Parathyroid adenoma (tissue), 2 donors: Measurements from ENCODE around the gene TEKT4.
A peak's percentile ranks its signal among the peaks of the same experiment; 100 is the strongest.
"Not testable (repeated sequence)": the region's sequence is repeated elsewhere in the genome, so short reads cannot be mapped to it uniquely, and the experiment has no call there.

Experiments used
- H2AFZ ChIP-seq: fragments of 300-600 bp; sonication (generic); one replicate; pipeline ENCODE4 v1.7.0; 2017; ENCODE audit warnings: antibody characterized with exemption, mild to moderate bottlenecking
- H3K27ac ChIP-seq: fragments of 300-600 bp; sonication (generic); one replicate; pipeline ENCODE4 v1.7.0; 2017
- H3K27me3 ChIP-seq: fragments of 300-600 bp; sonication (generic); one replicate; pipeline ENCODE4 v1.7.0; 2017; ENCODE audit warnings: low read length; ENCODE audit not compliant: control insufficient read depth, insufficient read depth
- H3K36me3 ChIP-seq: fragments of 300-600 bp; sonication (generic); one replicate; pipeline ENCODE4 v1.7.0; 2017; ENCODE audit warnings: low read length; ENCODE audit not compliant: control insufficient read depth, insufficient read depth
- H3K4me1 ChIP-seq: fragments of 300-600 bp; sonication (generic); one replicate; pipeline ENCODE4 v1.7.0; 2017; ENCODE audit warnings: control low read depth
- H3K4me2 ChIP-seq: fragments of 300-600 bp; sonication (generic); one replicate; pipeline ENCODE4 v1.7.0; 2017; ENCODE audit warnings: low read length
- H3K4me3 ChIP-seq: fragments of 300-600 bp; sonication (generic); one replicate; pipeline ENCODE4 v1.7.0; 2017; ENCODE audit warnings: low read depth, low read length
- H3K79me2 ChIP-seq: fragments of 300-600 bp; sonication (generic); one replicate; pipeline ENCODE4 v1.7.0; 2017; ENCODE audit warnings: control low read depth
- H3K9ac ChIP-seq: fragments of 300-600 bp; sonication (generic); one replicate; pipeline ENCODE4 v1.7.0; 2017; ENCODE audit warnings: mild to moderate bottlenecking
- H3K9me3 ChIP-seq: fragments of 300-600 bp; sonication (generic); one replicate; pipeline ENCODE4 v1.7.0; 2017; ENCODE audit warnings: low read length; ENCODE audit not compliant: control insufficient read depth
- CTCF ChIP-seq: fragments of 300-600 bp; sonication (generic); IDR thresholded peaks from one replicate; pipeline ENCODE4 v1.7.0; 2017; ENCODE audit warnings: antibody characterized with exemption, mild to moderate bottlenecking
- donor health status: primary hyperparathyroidism.

The TEKT4 gene

GRCh38 chr2:94861308-94862152 is 9.7 kb upstream of the TEKT4 start:
- Histone ChIP-seq H3K27me3 (no peaks in the 10 kb centered on the region), H3K4me3 (peak overlapping the region; percentile 25), H3K27ac (no peak overlapping the region)

GRCh38 chr2:94862903-94863302 is 8.3 kb upstream of the TEKT4 start:
- not testable (repeated sequence) for H3K27me3 ChIP-seq, H3K4me1 ChIP-seq

More at GRCh38 chr2:94861308-94862152, 9.7 kb upstream of the TEKT4 start:
- H3K4me2 ChIP-seq: peak overlapping the region; percentile 35
- no peaks in the 10 kb centered on the region for H3K79me2 ChIP-seq
- H3K9ac ChIP-seq: no peak overlapping the region
- no peaks in the 10 kb centered on the region for H3K4me1 ChIP-seq
- peak overlapping the region; percentile 72 for H2AFZ ChIP-seq
- no peak for TF ChIP-seq CTCF
- H3K36me3 ChIP-seq: no peaks in the 10 kb centered on the region
- H3K9me3 ChIP-seq: no peaks in the 10 kb centered on the region

GRCh38 chr2:94869131-94869530 is 2.1 kb upstream of the TEKT4 start:
- no peaks in the 10 kb centered on the region for H3K79me2 ChIP-seq
- no peaks in the 10 kb centered on the region for H3K27me3 ChIP-seq
- H3K36me3 ChIP-seq: no peaks in the 10 kb centered on the region
- no peak overlapping the region for H3K4me3 ChIP-seq
- no peak for TF ChIP-seq CTCF
- H3K4me2 ChIP-seq: no peak overlapping the region
- no peak overlapping the region for H2AFZ ChIP-seq
- no peak overlapping the region for H3K27ac ChIP-seq
- H3K4me1 ChIP-seq: no peaks in the 10 kb centered on the region
- no peaks in the 10 kb centered on the region for H3K9me3 ChIP-seq
- H3K9ac ChIP-seq: no peak overlapping the region

More at GRCh38 chr2:94862903-94863302, 8.3 kb upstream of the TEKT4 start:
- not testable (repeated sequence) for H3K27ac ChIP-seq, H3K9me3 ChIP-seq, H3K4me2 ChIP-seq, H3K36me3 ChIP-seq, H3K4me3 ChIP-seq, H3K9ac ChIP-seq, H2AFZ ChIP-seq, H3K79me2 ChIP-seq

- Histone ChIP-seq H3K4me2 (no peak overlapping the region), H3K27ac (no peak overlapping the region), H3K79me2 (no peaks in the 10 kb centered on the region), H3K27me3 (no peaks in the 10 kb centered on the region), H2AFZ (no peak overlapping the region), H3K4me3 (no peak overlapping the region), H3K36me3 (no peaks in the 10 kb centered on the region), H3K9ac (no peak overlapping the region), H3K9me3 (no peaks in the 10 kb centered on the region), H3K4me1 (no peaks in the 10 kb centered on the region)
- TF ChIP-seq CTCF: no peak
These were observed 1.4 kb upstream of the TEKT4 start for GRCh38 chr2:94869552-94870439.
